B cell (primary cell): ENCODE measurements around the gene SERPINB7. TPM values are rescaled to one million over a fixed set of nuclear protein-coding genes. Genes with fewer than 3 reads are reported as not detected.

Experiments used
- ATAC-seq: fragments of 200-7000 bp; cut with Tn5 transposase; one replicate; pipeline ENCODE4 v1.10.0; 2021; ENCODE audit warnings: low read depth, mild to moderate bottlenecking, moderate number of reproducible peaks, moderate library complexity
- CTCF ChIA-PET: fragments of 350-600 bp; sonication (Branson Sonifier 250); formaldehyde crosslinking; loops from one replicate; lab custom pipeline; 2021; ENCODE audit warnings: antibody characterized with exemption, inconsistent platforms; lab: Charles Lee
- POLR2A ChIA-PET: fragments of 350-600 bp; sonication (Branson Sonifier 250); formaldehyde crosslinking; loops from one replicate; lab custom pipeline; 2021; ENCODE audit warnings: antibody characterized with exemption; lab: Charles Lee
- DNase-seq: peaks from one replicate; pipeline ENCODE4 v3.0.0; 2013
- H2AFZ ChIP-seq: 2 replicates; pipeline ENCODE4 v1.6.1; 2012; ENCODE audit warnings: mild to moderate bottlenecking, low read depth, low read length; ENCODE audit not compliant: insufficient read depth, poor library complexity, severe bottlenecking
- H3K27ac ChIP-seq, 2 donors: 1 replicate in 1 of 2; 2 replicates in 1 of 2; pipeline ENCODE4 v1.5.1; 2012 to 2013; ENCODE audit warnings: low read length in 2 of 2, mild to moderate bottlenecking in 2 of 2, moderate library complexity in 1 of 2
- H3K27me3 ChIP-seq, 4 experiments: fragments of 200-600 bp in 1 of 4; sonication (generic) in 1 of 4; replicated peaks in 1 of 4; 1 replicate in 2 of 4; 2 replicates in 2 of 4; pipeline versions ENCODE4 v1.6.1 to v1.7.0; 2013 to 2016; ENCODE audit warnings: low read length in 3 of 4, mild to moderate bottlenecking in 2 of 4, mixed read lengths in 1 of 4, moderate library complexity in 1 of 4; ENCODE audit not compliant: insufficient read depth in 4 of 4, control insufficient read depth in 3 of 4; ENCODE audit errors: control extremely low read depth in 1 of 4
- H3K36me3 ChIP-seq, 2 experiments: replicated peaks in 1 of 2; 1 replicate in 1 of 2; 2 replicates in 1 of 2; pipeline versions ENCODE4 v1.6.1 to v1.7.1; 2013; ENCODE audit warnings: low read length in 1 of 2; ENCODE audit not compliant: insufficient read depth in 2 of 2, control insufficient read depth in 1 of 2; ENCODE audit errors: control extremely low read depth in 1 of 2, extremely low read depth in 1 of 2
- H3K4me1 ChIP-seq, 2 donors: fragments of 200-600 bp in 1 of 2; sonication (generic) in 1 of 2; 1 replicate in 1 of 2; 2 replicates in 1 of 2; pipeline versions ENCODE4 v1.5.1 to v1.6.1; 2013 to 2017; ENCODE audit warnings: low read length in 2 of 2; ENCODE audit not compliant: control insufficient read depth in 2 of 2, insufficient read depth in 2 of 2
- H3K4me2 ChIP-seq: replicated peaks from 2 replicates; pipeline ENCODE3; 2012; ENCODE audit warnings: mild to moderate bottlenecking, low read depth, low read length; ENCODE audit not compliant: poor library complexity, severe bottlenecking
- H3K4me3 ChIP-seq, 5 experiments: fragments of 200-600 bp in 1 of 5; sonication (generic) in 1 of 5; 1 replicate in 3 of 5; 2 replicates in 2 of 5; pipeline versions ENCODE4 v1.5.1 to v1.7.0; 2011 to 2016; ENCODE audit warnings: low read length in 4 of 5, mild to moderate bottlenecking in 4 of 5, low read depth in 2 of 5, control low read depth in 1 of 5, moderate library complexity in 1 of 5; ENCODE audit not compliant: insufficient read depth in 1 of 5; ENCODE audit errors: control extremely low read depth in 1 of 5, extremely low read depth in 1 of 5
- H3K79me2 ChIP-seq: fragments of 200-600 bp; sonication (generic); one replicate; pipeline ENCODE4 v1.6.0; 2016; ENCODE audit warnings: low read length; ENCODE audit not compliant: control insufficient read depth, insufficient read depth
- H3K9ac ChIP-seq: fragments of 200-600 bp; sonication (generic); 2 replicates; pipeline ENCODE4 v1.6.1; 2017; ENCODE audit warnings: mild to moderate bottlenecking, low read length, moderate library complexity
- H3K9me3 ChIP-seq, 3 donors: one replicate each; pipeline versions ENCODE4 v1.6.1 to v1.7.1; 2013; ENCODE audit warnings: low read length in 2 of 3; ENCODE audit not compliant: control insufficient read depth in 2 of 3, insufficient read depth in 1 of 3; ENCODE audit errors: control extremely low read depth in 1 of 3
- H4K20me1 ChIP-seq: 2 replicates; pipeline ENCODE4 v1.6.0; 2012; ENCODE audit warnings: mild to moderate bottlenecking, low read length; ENCODE audit not compliant: insufficient read depth, control insufficient read depth, poor library complexity, severe bottlenecking
- H3K27ac Mint-ChIP-seq: one replicate; pipeline ENCODE4 v1.8.0; 2021; ENCODE audit warnings: mixed read lengths
- H3K27me3 Mint-ChIP-seq: one replicate; pipeline ENCODE4 v1.8.0; 2021; ENCODE audit warnings: mixed read lengths
- H3K4me1 Mint-ChIP-seq: one replicate; pipeline ENCODE4 v1.8.0; 2021; ENCODE audit warnings: mixed read lengths
- H3K4me3 Mint-ChIP-seq: one replicate; pipeline ENCODE4 v1.8.0; 2021; ENCODE audit warnings: mixed read lengths
- H3K9me3 Mint-ChIP-seq: one replicate; pipeline ENCODE4 v1.8.0; 2022; ENCODE audit warnings: mixed read lengths; ENCODE audit not compliant: insufficient read depth
- EZH2 ChIP-seq: IDR thresholded peaks from 2 replicates; pipeline ENCODE4 v1.6.1; 2012; ENCODE audit warnings: borderline replicate concordance, low read depth, mild to moderate bottlenecking, moderate library complexity, low read length; ENCODE audit not compliant: insufficient read depth, poor library complexity, severe bottlenecking
- WGBS: methylation state at CpG from one replicate; pipeline ENCODE4 v1.1.5; 2013; ENCODE audit warnings: missing lambda C conversion rate; ENCODE audit not compliant: insufficient coverage; 5-methylcytosine and 5-hydroxymethylcytosine counted together
- intact Hi-C: fragments of 100-400 bp; cut with micrococcal nuclease; formaldehyde crosslinking; loops from one replicate; pipeline ENCODE4 v1.10.0; 2022
- polyA plus RNA-seq: library from polyadenylated mRNA; depleted of rRNA; stranded (reverse); fragments of >200 nt; gene quantifications from 2 replicates; pipeline ENCODE4 v1.2.3, GENCODE V29; 2012
- total RNA-seq, 2 donors: library from RNA; stranded (reverse); fragments of 120-200 nt in 1 of 2; gene quantifications; 1 replicate in 1 of 2; 2 replicates in 1 of 2; pipeline versions ENCODE4 v1.2.3 to v1.2.4, GENCODE V29; 2013 to 2022
- TF ChIP-seq, protein P1 (sequence below): fragments of 200-600 bp; IDR thresholded peaks from one replicate; pipeline ENCODE4 v1.8.0; 2022; ENCODE audit warnings: antibody characterized with exemption, mild to moderate bottlenecking

Gene SERPINB7
- total and polyA plus RNA-seq, 2 donors (not counting 1 experiment from before 2014, with no cell fraction given), result not detected

- ChIA-PET POLR2A (no interaction called here), CTCF (no interaction called here)
- no peaks in the 10 kb centered on the region for H3K4me1 Mint-ChIP-seq
- H3K79me2 ChIP-seq, result no peaks in the 10 kb centered on the region
- no peaks in the 10 kb centered on the region for H3K36me3 ChIP-seq
- H3K4me3 Mint-ChIP-seq, result no peak overlapping the region
- TF ChIP-seq, protein P1, sequence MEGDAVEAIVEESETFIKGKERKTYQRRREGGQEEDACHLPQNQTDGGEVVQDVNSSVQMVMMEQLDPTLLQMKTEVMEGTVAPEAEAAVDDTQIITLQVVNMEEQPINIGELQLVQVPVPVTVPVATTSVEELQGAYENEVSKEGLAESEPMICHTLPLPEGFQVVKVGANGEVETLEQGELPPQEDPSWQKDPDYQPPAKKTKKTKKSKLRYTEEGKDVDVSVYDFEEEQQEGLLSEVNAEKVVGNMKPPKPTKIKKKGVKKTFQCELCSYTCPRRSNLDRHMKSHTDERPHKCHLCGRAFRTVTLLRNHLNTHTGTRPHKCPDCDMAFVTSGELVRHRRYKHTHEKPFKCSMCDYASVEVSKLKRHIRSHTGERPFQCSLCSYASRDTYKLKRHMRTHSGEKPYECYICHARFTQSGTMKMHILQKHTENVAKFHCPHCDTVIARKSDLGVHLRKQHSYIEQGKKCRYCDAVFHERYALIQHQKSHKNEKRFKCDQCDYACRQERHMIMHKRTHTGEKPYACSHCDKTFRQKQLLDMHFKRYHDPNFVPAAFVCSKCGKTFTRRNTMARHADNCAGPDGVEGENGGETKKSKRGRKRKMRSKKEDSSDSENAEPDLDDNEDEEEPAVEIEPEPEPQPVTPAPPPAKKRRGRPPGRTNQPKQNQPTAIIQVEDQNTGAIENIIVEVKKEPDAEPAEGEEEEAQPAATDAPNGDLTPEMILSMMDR, result no peak
- no peak for TF ChIP-seq EZH2
- H3K9ac ChIP-seq, result no peak overlapping the region
- no peak overlapping the region for H3K27ac ChIP-seq
- intact Hi-C loops, result no loop called here
- no peaks in the 10 kb centered on the region for H3K9me3 ChIP-seq
- no peaks in the 10 kb centered on the region for H3K9me3 Mint-ChIP-seq
- H3K27me3 Mint-ChIP-seq, result peaks cover 4% of the 10 kb centered on the region
- no peak overlapping the region for H3K4me3 ChIP-seq
- H4K20me1 ChIP-seq, result no peaks in the 10 kb centered on the region
- no peaks in the 10 kb centered on the region for H3K4me1 ChIP-seq
- H2AFZ ChIP-seq, result no peak overlapping the region
- no peak overlapping the region for H3K4me2 ChIP-seq
- 46% methylated on average over 2 of the region's 2 CpGs for WGBS
- DNase-seq (no peak), ATAC-seq (no peak)
- H3K27ac Mint-ChIP-seq, result no peak overlapping the region
- no peaks in the 10 kb centered on the region for H3K27me3 ChIP-seq
Measured at GRCh38 chr18:63752636-63753035, 22.6 kb upstream of the SERPINB7 start.

- intact Hi-C loops, result no loop called here
- no peak overlapping the region for H3K27ac Mint-ChIP-seq
Measured at GRCh38 chr18:63753676-63754075, 21.5 kb upstream of the SERPINB7 start.

More at GRCh38 chr18:63753676-63754075, 21.5 kb upstream of the SERPINB7 start:
- no peak overlapping the region for H3K9ac ChIP-seq
- no peak overlapping the region for H2AFZ ChIP-seq
- H3K27me3 Mint-ChIP-seq, result peaks cover 4% of the 10 kb centered on the region
- H3K4me3 ChIP-seq, result no peak overlapping the region
- ChIA-PET CTCF (no interaction called here), POLR2A (no interaction called here)
- no peaks in the 10 kb centered on the region for H3K9me3 Mint-ChIP-seq
- H3K4me1 Mint-ChIP-seq, result no peaks in the 10 kb centered on the region
- no peaks in the 10 kb centered on the region for H3K36me3 ChIP-seq
- no peaks in the 10 kb centered on the region for H4K20me1 ChIP-seq
- no peak overlapping the region for H3K4me2 ChIP-seq
- no peak overlapping the region for H3K4me3 Mint-ChIP-seq
- H3K9me3 ChIP-seq, result no peaks in the 10 kb centered on the region
- no peak for TF ChIP-seq EZH2
- TF ChIP-seq, protein P1, result no peak
- no peaks in the 10 kb centered on the region for H3K27me3 ChIP-seq
- no peak overlapping the region for H3K27ac ChIP-seq
- H3K79me2 ChIP-seq, result no peaks in the 10 kb centered on the region
- H3K4me1 ChIP-seq, result no peaks in the 10 kb centered on the region
- DNase-seq, result no peak
- ATAC-seq, result no peak
